ENCODE data around the gene GGTA1.
"Not testable (repeated sequence)": the region's sequence is repeated elsewhere in the genome, so short reads cannot be mapped to it uniquely, and the experiment has no call there.

The GGTA1 gene

GRCh38 chr9:121499427-121500164 lies at the start of gene GGTA1:
GGTA1 (minus strand) TSS chr9:121499844; CDS start chr9:121467922, 31,922 bp downstream.
- no peak for DNase-seq

DNA sequence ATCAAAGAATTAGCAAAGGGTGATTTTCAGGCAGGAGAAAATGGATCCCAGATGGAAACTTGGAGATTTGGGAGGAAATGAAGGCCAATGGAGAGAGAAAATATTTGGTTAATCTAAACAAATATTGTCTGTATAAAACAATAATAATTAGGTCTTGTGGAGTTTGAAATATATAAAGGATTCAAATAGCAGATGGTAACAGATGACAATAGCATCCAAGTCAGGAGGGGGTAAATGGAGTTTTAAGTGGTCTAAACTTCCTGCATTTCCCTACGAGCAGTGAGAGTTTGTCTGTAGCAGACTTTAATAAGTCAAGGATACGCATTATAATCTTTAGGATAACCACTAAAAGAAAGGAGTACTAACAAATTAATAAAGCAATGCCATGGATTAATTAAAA lies 49.0 kb upstream of the GGTA1 start:
- no peak for DNase-seq

- DNase-seq = peak; percentile 54 to 66
These were observed 46.3 kb upstream of the GGTA1 start for GRCh38 chr9:121545875-121546423.

DNA sequence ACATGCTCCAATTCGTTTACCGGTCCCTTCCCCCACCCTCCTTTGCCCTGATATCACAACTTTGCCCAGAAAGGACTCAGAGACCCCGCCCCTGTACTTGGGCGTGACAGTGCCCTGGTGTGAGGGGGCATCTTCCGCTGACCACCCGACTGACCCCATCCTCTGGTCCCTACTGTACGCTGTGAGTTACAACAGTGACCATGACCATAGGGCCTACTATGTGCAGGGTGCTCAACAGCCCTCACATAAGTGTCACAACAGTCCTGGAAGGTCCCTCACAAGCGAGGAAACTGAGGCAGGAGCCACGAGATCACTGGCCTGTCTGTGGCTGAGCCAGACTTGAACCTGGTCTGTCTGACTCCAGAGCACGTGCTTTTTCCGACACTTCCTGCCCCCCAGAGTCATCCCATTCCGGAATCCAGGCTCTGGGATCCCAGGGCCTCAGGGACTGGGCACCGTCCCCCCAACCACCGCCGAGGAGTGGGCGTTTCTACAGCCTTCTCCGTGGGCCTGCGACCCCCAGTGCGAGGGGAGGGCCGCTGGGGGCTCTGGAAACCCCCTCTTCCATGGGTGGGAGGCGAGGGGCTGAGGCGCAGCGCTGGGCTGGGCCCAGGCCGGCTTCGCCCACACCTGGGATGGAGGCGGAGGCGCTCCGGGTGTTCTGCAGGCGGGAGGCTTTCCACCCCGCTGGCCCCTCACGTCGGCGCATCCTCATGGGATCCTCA lies 45.7 kb upstream of the GGTA1 start:
- no peak for DNase-seq

DNA sequence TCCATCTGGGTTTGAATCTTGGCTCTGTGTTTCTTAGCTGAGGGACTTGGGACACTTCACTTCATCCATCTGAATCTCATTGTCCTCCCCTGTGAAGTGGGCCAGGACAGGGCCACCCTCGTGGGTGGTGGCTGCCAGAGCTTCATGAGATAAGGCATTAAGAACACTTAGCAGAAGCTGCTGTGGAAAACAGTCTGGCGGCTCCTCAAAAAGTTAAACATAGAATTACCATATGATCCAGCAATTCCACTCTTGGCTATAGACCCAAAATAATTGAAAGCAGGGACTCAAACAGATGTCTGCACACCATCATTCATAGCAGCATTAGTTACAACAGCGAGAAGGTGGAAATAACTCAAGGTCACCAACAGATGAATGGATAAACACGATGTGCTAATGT lies 42.4 kb upstream of the GGTA1 start:
- no peak for DNase-seq

- DNase-seq = no peak
These were observed 41.6 kb upstream of the GGTA1 start for GRCh38 chr9:121541256-121541655.

GRCh38 chr9:121538221-121538620 lies 38.6 kb upstream of the GGTA1 start:
- DNase-seq = peak in 1 of 2 experiments; percentile 12

GRCh38 chr9:121537283-121537682 lies 37.6 kb upstream of the GGTA1 start:
- no peak for DNase-seq

DNA sequence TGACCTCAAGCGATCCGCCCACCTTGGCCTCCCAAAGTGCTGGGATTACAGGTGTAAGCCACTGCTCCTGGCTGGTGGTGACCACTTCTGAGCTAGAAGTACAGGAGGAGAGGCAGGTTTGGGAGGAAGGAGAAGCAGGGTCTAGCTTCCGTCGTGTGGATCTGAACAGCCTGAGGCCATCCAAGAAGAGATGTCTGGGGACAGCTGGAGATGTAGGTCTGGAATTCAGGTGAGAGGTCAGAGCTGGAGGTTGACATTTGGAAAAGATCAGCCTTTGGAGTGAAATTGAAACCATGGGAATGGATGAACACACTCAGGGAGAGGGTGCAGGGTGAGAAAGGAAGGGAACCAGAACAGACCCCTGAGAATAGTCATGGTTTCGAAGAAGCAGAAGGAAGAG lies 33.2 kb upstream of the GGTA1 start:
- DNase-seq = no peak

GRCh38 chr9:121529237-121529987 lies 29.8 kb upstream of the GGTA1 start:
- no peak for DNase-seq

- DNase-seq = no peak
These were observed 29.0 kb upstream of the GGTA1 start for GRCh38 chr9:121528642-121529041.

DNA sequence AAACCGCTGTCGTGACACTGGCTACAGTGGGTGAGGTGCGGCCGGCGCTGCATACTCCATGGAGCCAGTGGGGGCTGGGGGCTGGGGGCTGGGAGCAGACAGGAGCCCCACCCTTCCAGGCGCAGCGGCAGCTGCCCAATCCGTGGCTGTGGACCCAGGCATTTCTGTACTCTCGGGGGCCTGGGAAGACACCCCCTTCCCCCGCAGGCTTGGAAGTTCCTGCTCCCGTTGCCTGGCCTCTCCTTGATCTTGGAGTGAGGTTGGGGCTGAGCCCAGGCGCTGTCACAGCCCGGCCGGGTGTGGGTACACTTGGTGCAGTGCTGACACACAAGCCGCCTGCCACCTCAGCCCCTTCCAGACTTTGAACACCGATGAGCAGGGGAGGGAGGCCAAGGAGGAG lies 27.7 kb upstream of the GGTA1 start:
- DNase-seq = no peak

DNA sequence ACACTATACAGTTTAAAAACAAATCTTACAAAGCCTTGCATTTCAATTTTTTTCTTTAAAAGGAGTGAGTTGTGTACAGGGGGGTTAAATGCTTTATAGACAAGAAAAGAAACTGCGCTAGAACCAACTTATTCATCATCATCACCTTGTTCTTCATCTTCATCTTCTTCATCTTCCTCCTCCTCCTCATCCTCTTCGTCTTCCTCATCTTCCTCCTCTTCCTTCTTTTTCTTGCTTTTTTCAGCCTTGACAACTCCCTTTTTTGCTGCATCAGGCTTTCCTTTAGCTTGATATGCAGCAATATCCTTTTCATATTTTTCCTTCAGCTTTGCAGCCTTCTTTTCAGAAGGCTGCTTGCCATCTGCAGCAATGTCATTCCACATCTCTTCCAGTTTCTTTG lies 20.0 kb upstream of the GGTA1 start:
- DNase-seq = not testable (repeated sequence)

DNA sequence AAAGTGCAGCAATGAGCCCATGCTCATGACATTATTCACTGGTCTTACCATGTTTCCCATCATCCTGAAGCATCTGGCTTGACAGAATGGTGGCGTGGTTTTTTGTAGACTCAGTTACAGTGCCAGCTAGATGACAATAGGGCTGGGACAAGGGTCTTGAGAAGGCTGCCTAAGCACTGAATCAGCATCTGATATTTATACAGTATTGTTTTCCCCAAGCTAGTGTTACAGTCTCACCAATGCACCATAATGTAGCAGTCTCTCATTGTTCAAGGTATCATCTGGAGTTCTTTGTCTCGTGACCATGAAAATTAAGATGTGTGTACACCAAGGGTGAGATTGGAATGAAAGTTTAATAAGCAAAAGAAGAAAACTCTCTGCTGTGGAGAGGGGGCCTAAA lies 19.0 kb upstream of the GGTA1 start:
- DNase-seq = no peak

GRCh38 chr9:121513166-121513565 lies 13.5 kb upstream of the GGTA1 start:
- not testable (repeated sequence) for DNase-seq

DNA sequence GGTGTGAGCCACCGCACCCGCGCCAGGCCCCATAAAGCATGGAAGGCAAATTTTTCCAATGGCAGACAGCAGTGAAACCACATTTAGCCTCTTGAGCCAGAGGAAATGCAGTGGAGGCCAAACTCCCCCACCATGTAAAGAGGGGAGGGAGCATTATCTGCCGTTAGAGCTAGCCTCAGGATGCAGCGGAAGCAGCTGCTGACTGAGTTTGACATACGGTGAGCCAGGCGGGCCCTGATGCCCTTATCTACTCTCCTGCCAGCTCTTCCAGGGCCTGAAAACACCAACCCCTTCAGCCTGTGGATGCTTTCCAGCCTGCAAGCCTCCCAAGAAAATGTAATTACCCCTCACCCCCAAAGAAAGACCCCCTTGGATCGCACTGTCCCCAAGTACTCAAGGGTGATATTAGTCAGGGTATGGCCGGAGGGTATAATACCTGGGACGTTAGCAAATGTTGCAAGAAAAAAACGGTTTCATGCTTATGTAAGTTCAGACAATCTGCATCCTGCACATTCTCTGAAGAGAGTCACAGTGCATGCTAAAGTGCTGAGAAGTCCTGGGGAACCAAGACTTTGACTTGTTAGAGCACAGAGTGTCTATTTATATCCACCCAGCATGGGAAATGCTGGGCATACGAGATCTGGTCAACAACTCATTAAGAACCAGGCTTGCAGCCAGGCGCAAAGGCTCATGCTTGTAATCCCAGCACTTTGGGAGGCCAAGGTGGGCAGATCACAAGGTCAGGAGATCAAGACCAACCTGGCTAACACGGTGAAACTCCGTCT lies 11.3 kb upstream of the GGTA1 start:
- DNase-seq = no peak

GRCh38 chr9:121509180-121509579 lies 9.5 kb upstream of the GGTA1 start:
- DNase-seq = no peak

GRCh38 chr9:121508415-121508814 lies 8.8 kb upstream of the GGTA1 start:
- DNase-seq = no peak

- no peak for DNase-seq
These were observed 6.5 kb upstream of the GGTA1 start for GRCh38 chr9:121505903-121506735.

GRCh38 chr9:121503444-121503843 lies 3.8 kb upstream of the GGTA1 start:
- DNase-seq = no peak

DNA sequence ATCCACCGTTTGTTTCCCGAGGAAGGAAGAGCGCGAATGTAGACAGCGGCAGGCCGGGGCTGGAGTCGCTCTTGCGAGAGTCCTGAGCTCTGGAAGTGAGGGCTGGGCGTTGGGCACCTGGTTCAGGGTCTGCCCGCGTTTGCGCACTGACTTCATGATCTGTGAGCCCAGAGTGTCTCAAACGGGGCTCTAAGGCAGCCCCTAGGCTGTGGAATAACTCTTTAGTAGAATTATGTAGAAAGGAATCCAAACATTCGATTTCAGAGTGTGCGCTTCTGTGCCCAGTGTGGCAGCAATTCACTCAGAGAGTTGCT lies 478 bp upstream of the GGTA1 start:
- DNase-seq = no peak

GRCh38 chr9:121499177-121499426 lies 542 bp downstream of the GGTA1 start:
- DNase-seq = no peak

Measured in AML-193 (cell line).